ENCODE measurements around the gene KCNAB3. TPM values are rescaled to one million over a fixed set of nuclear protein-coding genes. Genes with fewer than 3 reads are reported as not detected.

KCNAB3 gene
- total and polyA plus RNA-seq, 7 experiments from 2014 or later = 0.10 to 18.0 (median 11.8) TPM

GRCh38 chr17:7932483-7932891 is 2.8 kb upstream of the KCNAB3 start:
- Histone ChIP-seq H3K36me3 (ENCODE audit: control insufficient read depth in 2 of 3, insufficient read depth in 3 of 3, low read length in 3 of 3) (peaks cover 0 to 25% (median 0%) of the 10 kb centered on the region in 3 experiments), H3K27ac (ENCODE audit: low read depth, low read length) (peak overlapping the region; percentile 88), H3K4me3 (ENCODE audit: low read length) (peak overlapping the region; percentile 66), H3K9me3 (ENCODE audit: control insufficient read depth in 2 of 3, low read length in 3 of 3) (no peaks in the 10 kb centered on the region), H3K4me1 (ENCODE audit: control insufficient read depth in 2 of 2, insufficient read depth in 2 of 2, low read length in 2 of 2) (peaks cover 20 to 28% of the 10 kb centered on the region in 2 donors), H3K27me3 (ENCODE audit: control insufficient read depth in 2 of 2, insufficient read depth in 2 of 2, low read length in 2 of 2) (no peaks in the 10 kb centered on the region)
- Mint-ChIP-seq H3K27me3 (no peaks in the 10 kb centered on the region), H3K4me3 (peak overlapping the region; percentile 95 to 100 (median 96)), H3K27ac (peak overlapping the region; percentile 82 to 99 (median 96)), H3K4me1 (peaks cover 31 to 62% (median 54%) of the 10 kb centered on the region in 7 donors), H3K9me3 (peaks cover 0 to 3% (median 0%) of the 10 kb centered on the region in 11 donors), H3K36me3 (peaks cover 0 to 24% (median 11%) of the 10 kb centered on the region in 5 donors)
- POLR2A ChIA-PET = interaction anchor here (0.5 to 4.9 kb wide), 17 partner anchors 10 to 849 kb away, joined by 3 to 74 read pairs (median 3); partner anchors contain the start of genes CYB5D1, NAA38, RNF227 and TP53
- intact Hi-C loops (cut with micrococcal nuclease) = loop anchor here (1.0 to 10.0 kb wide), 12 partner anchors 10 to 502 kb away; partner anchors contain the start of genes NAA38 (in 2 of the 2), CHD3 (in 1 of the 2), KDM6B (in 1 of the 2) and NDEL1 (in 1 of the 2)
- ATAC-seq (peak; percentile 29), DNase-seq (peak in 1 of 9 donors; percentile 13)
- CTCF ChIA-PET = interaction anchor here (0.8 to 3.3 kb wide), 9 partner anchors 12 to 109 kb away, joined by 3 to 22 read pairs (median 4); partner anchors contain the start of genes CYB5D1, NAA38 and RNF227

GRCh38 chr17:7931709-7932482 is 2.2 kb upstream of the KCNAB3 start, which contains the start of the genes CNTROB and TRAPPC1:
Gene CNTROB (plus strand): TSS chr17:7932206. CDS start chr17:7933080, 874 bp downstream.
Gene TRAPPC1 (minus strand): TSS chr17:7931946. CDS start chr17:7931829, 117 bp downstream.
- no peaks in the 10 kb centered on the region for H3K9me3 ChIP-seq (ENCODE audit: control insufficient read depth in 2 of 3, low read length in 3 of 3)
- H3K4me3 Mint-ChIP-seq = peak within 1 kb of the TSS; percentile 95 to 100 (median 96)
- no peaks in the 10 kb centered on the region for H3K27me3 ChIP-seq (ENCODE audit: control insufficient read depth in 2 of 2, insufficient read depth in 2 of 2, low read length in 2 of 2)
- CTCF ChIA-PET = interaction anchor here (0.6 to 3.3 kb wide), 10 partner anchors 13 to 671 kb away, joined by 3 to 22 read pairs (median 4); partner anchors contain the start of genes CYB5D1, NAA38 and RNF227
- H3K9me3 Mint-ChIP-seq = peaks cover 0 to 3% (median 0%) of the 10 kb centered on the region in 11 donors
- POLR2A ChIA-PET = interaction anchor here (0.6 to 4.9 kb wide), 17 partner anchors 9 to 468 kb away, joined by 3 to 74 read pairs (median 3); partner anchors contain the start of genes CYB5D1, NAA38 and RNF227
- intact Hi-C loops (cut with micrococcal nuclease) = loop anchor here (1.0 to 10.0 kb wide), 12 partner anchors 10 to 503 kb away; partner anchors contain the start of genes NAA38 (in 2 of the 2), CHD3 (in 1 of the 2), KDM6B (in 1 of the 2) and NDEL1 (in 1 of the 2)
- H3K27ac ChIP-seq (ENCODE audit: low read depth, low read length) = peak within 1 kb of the TSS; percentile 88
- H3K27ac Mint-ChIP-seq = peak within 1 kb of the TSS; percentile 82 to 99 (median 96)
- peaks cover 20 to 28% of the 10 kb centered on the region in 2 donors for H3K4me1 ChIP-seq (ENCODE audit: control insufficient read depth in 2 of 2, insufficient read depth in 2 of 2, low read length in 2 of 2)
- H3K27me3 Mint-ChIP-seq = no peaks in the 10 kb centered on the region
- H3K36me3 Mint-ChIP-seq = peaks cover 0 to 24% (median 7%) of the 10 kb centered on the region in 5 donors
- peaks cover 0 to 23% (median 0%) of the 10 kb centered on the region in 3 experiments for H3K36me3 ChIP-seq (ENCODE audit: control insufficient read depth in 2 of 3, insufficient read depth in 3 of 3, low read length in 3 of 3)
- peak within 1 kb of the TSS; percentile 66 for H3K4me3 ChIP-seq (ENCODE audit: low read length)
- H3K4me1 Mint-ChIP-seq = peaks cover 31 to 60% (median 54%) of the 10 kb centered on the region in 7 donors
- peak; percentile 98 for ATAC-seq
- peak; percentile 97 to 100 (median 99) for DNase-seq

GRCh38 chr17:7930841-7931631 is 1.4 kb upstream of the KCNAB3 start:
- peak overlapping the region; percentile 66 for H3K4me3 ChIP-seq (ENCODE audit: low read length)
- Mint-ChIP-seq H3K36me3 (peaks cover 0 to 19% (median 0%) of the 10 kb centered on the region in 5 donors), H3K27me3 (no peaks in the 10 kb centered on the region), H3K4me1 (peaks cover 37 to 62% (median 53%) of the 10 kb centered on the region in 7 donors), H3K4me3 (peak overlapping the region; percentile 95 to 100 (median 96)), H3K9me3 (peaks cover 0 to 3% (median 0%) of the 10 kb centered on the region in 11 donors), H3K27ac (peak overlapping the region; percentile 82 to 98 (median 96))
- POLR2A ChIA-PET = interaction anchor here (0.6 to 4.9 kb wide), 9 partner anchors 8 to 358 kb away, joined by 3 to 74 read pairs (median 4); partner anchors contain the start of genes CYB5D1, NAA38 and RNF227
- H3K36me3 ChIP-seq (ENCODE audit: control insufficient read depth in 2 of 3, insufficient read depth in 3 of 3, low read length in 3 of 3) = peaks cover 0 to 14% (median 0%) of the 10 kb centered on the region in 3 experiments
- intact Hi-C loops (cut with micrococcal nuclease) = loop anchor here (5.0 to 10.0 kb wide), 5 partner anchors 44 to 504 kb away; partner anchors contain the start of genes CHD3 (in 1 of the 2), NDEL1 (in 1 of the 2), POLR2A (in 1 of the 2) and RPL26 (in 1 of the 2)
- ATAC-seq (no peak), DNase-seq (no peak)
- peak overlapping the region; percentile 88 for H3K27ac ChIP-seq (ENCODE audit: low read depth, low read length)
- CTCF ChIA-PET = interaction anchor here (0.6 to 3.3 kb wide), 6 partner anchors 12 to 670 kb away, joined by 3 to 22 read pairs (median 4); partner anchors contain the start of genes CYB5D1, NAA38 and RNF227
- no peaks in the 10 kb centered on the region for H3K27me3 ChIP-seq (ENCODE audit: control insufficient read depth in 2 of 2, insufficient read depth in 2 of 2, low read length in 2 of 2)
- no peaks in the 10 kb centered on the region for H3K9me3 ChIP-seq (ENCODE audit: control insufficient read depth in 2 of 3, low read length in 3 of 3)
- H3K4me1 ChIP-seq (ENCODE audit: control insufficient read depth in 2 of 2, insufficient read depth in 2 of 2, low read length in 2 of 2) = peaks cover 20 to 28% of the 10 kb centered on the region in 2 donors

GRCh38 chr17:7927596-7927995 is 2.1 kb downstream of the KCNAB3 start:
- Histone ChIP-seq H3K36me3 (ENCODE audit: control insufficient read depth in 2 of 3, insufficient read depth in 3 of 3, low read length in 3 of 3) (peaks cover 0 to 8% (median 0%) of the 10 kb centered on the region in 3 experiments), H3K4me3 (ENCODE audit: low read length) (no peak overlapping the region), H3K9me3 (ENCODE audit: control insufficient read depth in 2 of 3, low read length in 3 of 3) (no peaks in the 10 kb centered on the region), H3K27ac (ENCODE audit: low read depth, low read length) (no peak overlapping the region), H3K27me3 (ENCODE audit: control insufficient read depth in 2 of 2, insufficient read depth in 2 of 2, low read length in 2 of 2) (no peaks in the 10 kb centered on the region), H3K4me1 (ENCODE audit: control insufficient read depth in 2 of 2, insufficient read depth in 2 of 2, low read length in 2 of 2) (peaks cover 14 to 21% of the 10 kb centered on the region in 2 donors)
- peak overlapping the region in 2 of 9 donors; percentile 41 to 69 for H3K27ac Mint-ChIP-seq
- intact Hi-C loops (cut with micrococcal nuclease) = no loop called here
- peaks cover 15 to 46% (median 39%) of the 10 kb centered on the region in 7 donors for H3K4me1 Mint-ChIP-seq
- H3K27me3 Mint-ChIP-seq = no peaks in the 10 kb centered on the region
- ChIA-PET CTCF (no interaction called here), POLR2A (interaction anchor here (2.8 kb wide), 1 partner anchor 11 kb away, joined by 21 read pairs; the partner anchor contains the start of gene RNF227)
- peak overlapping the region in 1 of 10 donors; percentile 10 for H3K4me3 Mint-ChIP-seq
- peaks cover 0 to 3% (median 0%) of the 10 kb centered on the region in 11 donors for H3K9me3 Mint-ChIP-seq
- ATAC-seq (no peak), DNase-seq (no peak)
- H3K36me3 Mint-ChIP-seq = peaks cover 0 to 17% (median 0%) of the 10 kb centered on the region in 5 donors

- Histone ChIP-seq H3K4me1 (ENCODE audit: control insufficient read depth in 2 of 2, insufficient read depth in 2 of 2, low read length in 2 of 2) (peaks cover 5 to 13% of the 10 kb centered on the region in 2 donors), H3K36me3 (ENCODE audit: control insufficient read depth in 2 of 3, insufficient read depth in 3 of 3, low read length in 3 of 3) (no peaks in the 10 kb centered on the region), H3K27me3 (ENCODE audit: control insufficient read depth in 2 of 2, insufficient read depth in 2 of 2, low read length in 2 of 2) (no peaks in the 10 kb centered on the region), H3K27ac (ENCODE audit: low read depth, low read length) (peak overlapping the region; percentile 85), H3K9me3 (ENCODE audit: control insufficient read depth in 2 of 3, low read length in 3 of 3) (no peaks in the 10 kb centered on the region), H3K4me3 (ENCODE audit: low read length) (peak overlapping the region; percentile 49)
- intact Hi-C loops (cut with micrococcal nuclease) = loop anchor here (1.0 to 2.0 kb wide), 3 partner anchors 9 to 66 kb away; partner anchors contain the start of genes CNTROB (in 2 of the 2) and NAA38 (in 1 of the 2)
- ATAC-seq (peak; percentile 99), DNase-seq (peak; percentile 66 to 88 (median 84))
- Mint-ChIP-seq H3K27ac (peak overlapping the region; percentile 76 to 98 (median 97)), H3K4me3 (peak overlapping the region; percentile 76 to 91 (median 87)), H3K9me3 (no peaks in the 10 kb centered on the region), H3K4me1 (peaks cover 10 to 29% (median 22%) of the 10 kb centered on the region in 7 donors), H3K36me3 (peaks cover 0 to 8% (median 0%) of the 10 kb centered on the region in 5 donors), H3K27me3 (no peaks in the 10 kb centered on the region)
- CTCF ChIA-PET = interaction anchor here (0.7 to 1.2 kb wide), 3 partner anchors 10 to 67 kb away, joined by 3 to 4 read pairs (median 4); no protein-coding TSS in a partner anchor
- POLR2A ChIA-PET = interaction anchor here (0.7 to 3.9 kb wide), 10 partner anchors 9 to 90 kb away, joined by 3 to 55 read pairs (median 3); partner anchors contain the start of genes CNTROB, NAA38 and TRAPPC1
These were observed 6.6 kb downstream of the KCNAB3 start for GRCh38 chr17:7922845-7923628.

All from naive thymus-derived CD4-positive, alpha-beta T cell (primary cell).